Loucy (cell line): Measurements from ENCODE around the gene RHOJ.

Experiments used
- CTCF ChIP-seq: fragments of 200-600 bp; sonication (generic); conservative IDR thresholded peaks from 2 replicates; pipeline ENCODE4 v1.5.1; 2014; ENCODE audit warnings: mild to moderate bottlenecking, antibody characterized with exemption, low read length
- EZH2phosphoT487 ChIP-seq: fragments of 200-600 bp; IDR thresholded peaks from 2 replicates; pipeline ENCODE4 v1.6.1; 2018; ENCODE audit warnings: antibody characterized with exemption, mild to moderate bottlenecking, moderate library complexity, borderline replicate concordance

- TF ChIP-seq EZH2phosphoT487 (no peak), CTCF (no peak)
Measured at GRCh38 chr14:63273129-63273528, 68.9 kb downstream of the RHOJ start.
